Neural progenitor cell (in vitro differentiated cells): ENCODE data around the gene UBR2. TPM values are rescaled to one million over a fixed set of nuclear protein-coding genes. Genes with fewer than 3 reads are reported as not detected.
A peak's percentile ranks its signal among the peaks of the same experiment; 100 is the strongest.

Source experiments
- DNase-seq: peaks from one replicate; pipeline ENCODE4 v3.0.0-alpha.2; 2016; ENCODE audit warnings: low spot score
- H2AFZ ChIP-seq: fragments of 200-600 bp; sonication (generic); replicated peaks from 2 replicates; pipeline ENCODE4 v1.6.1; 2016; ENCODE audit warnings: antibody characterized with exemption
- H3F3A ChIP-seq: fragments of 200-600 bp; sonication (generic); 2 replicates; pipeline ENCODE4 v1.6.1; 2016; ENCODE audit warnings: antibody characterized with exemption, low read depth
- H3K27ac ChIP-seq: fragments of 200-600 bp; sonication (generic); 2 replicates; pipeline ENCODE4 v1.5.1; 2016; ENCODE audit warnings: mild to moderate bottlenecking
- H3K27me3 ChIP-seq: fragments of 200-600 bp; sonication (generic); 2 replicates; pipeline ENCODE4 v1.6.1; 2016; ENCODE audit warnings: mild to moderate bottlenecking, moderate library complexity
- H3K36me3 ChIP-seq: fragments of 200-600 bp; sonication (generic); 2 replicates; pipeline ENCODE4 v1.5.1; 2016
- H3K4me1 ChIP-seq: fragments of 200-600 bp; sonication (generic); 2 replicates; pipeline ENCODE4 v1.6.1; 2016; ENCODE audit warnings: mixed run types
- H3K4me2 ChIP-seq: fragments of 200-600 bp; sonication (generic); 2 replicates; pipeline ENCODE4 v1.6.1; 2016
- H3K4me3 ChIP-seq: fragments of 200-600 bp; sonication (generic); 2 replicates; pipeline ENCODE4 v1.5.1; 2016
- H3K79me2 ChIP-seq: fragments of 200-600 bp; sonication (generic); 2 replicates; pipeline ENCODE4 v1.6.1; 2016; ENCODE audit warnings: low read depth
- H3K9ac ChIP-seq: fragments of 200-600 bp; sonication (generic); 2 replicates; pipeline ENCODE4 v1.6.1; 2016
- H3K9me3 ChIP-seq: fragments of 200-600 bp; sonication (generic); 2 replicates; pipeline ENCODE4 v1.5.1; 2016; ENCODE audit warnings: low read depth
- H4K20me1 ChIP-seq: fragments of 200-600 bp; sonication (generic); 2 replicates; pipeline ENCODE4 v1.6.1; 2016; ENCODE audit warnings: low read depth
- H3K27ac Mint-ChIP-seq: 3 replicates; pipeline ENCODE4 v1.8.0; 2021; ENCODE audit warnings: mixed read lengths
- H3K27me3 Mint-ChIP-seq: 2 replicates; pipeline ENCODE4 v1.8.0; 2022; ENCODE audit warnings: low read depth, mild to moderate bottlenecking, inconsistent platforms, moderate library complexity, mixed read lengths; ENCODE audit not compliant: insufficient read depth
- H3K36me3 Mint-ChIP-seq: 3 replicates; pipeline ENCODE4 v1.8.0; 2021; ENCODE audit warnings: mixed read lengths
- H3K4me1 Mint-ChIP-seq: 3 replicates; pipeline ENCODE4 v1.8.0; 2021; ENCODE audit warnings: mixed read lengths
- H3K4me3 Mint-ChIP-seq: 3 replicates; pipeline ENCODE4 v1.8.0; 2021; ENCODE audit warnings: mild to moderate bottlenecking, moderate library complexity, mixed read lengths
- H3K9me3 Mint-ChIP-seq: 3 replicates; pipeline ENCODE4 v1.8.0; 2020; ENCODE audit warnings: mixed read lengths
- EZH2 ChIP-seq: fragments of 200-600 bp; sonication (generic); IDR thresholded peaks from 2 replicates; pipeline ENCODE4 v1.6.1; 2017; ENCODE audit warnings: antibody characterized with exemption, mild to moderate bottlenecking, moderate library complexity
- EZH2phosphoT487 ChIP-seq: fragments of 200-600 bp; sonication (generic); IDR thresholded peaks from 2 replicates; pipeline ENCODE4 v1.6.1; 2017; ENCODE audit warnings: antibody characterized with exemption
- total RNA-seq: library from RNA; depleted of rRNA; stranded (reverse); fragments of >200 nt; gene quantifications from 2 replicates; pipeline ENCODE4 v1.2.3, GENCODE V29; 2015; ENCODE audit warnings: low replicate concordance
- TF ChIP-seq, protein P1 (sequence below): fragments of 200-600 bp; sonication (generic); IDR thresholded peaks from 2 replicates; pipeline ENCODE4 v1.5.1; 2017; ENCODE audit warnings: antibody characterized with exemption, mild to moderate bottlenecking

UBR2 gene
- total RNA-seq, 1 donor from 2014 or later = 34.7 TPM

DNA sequence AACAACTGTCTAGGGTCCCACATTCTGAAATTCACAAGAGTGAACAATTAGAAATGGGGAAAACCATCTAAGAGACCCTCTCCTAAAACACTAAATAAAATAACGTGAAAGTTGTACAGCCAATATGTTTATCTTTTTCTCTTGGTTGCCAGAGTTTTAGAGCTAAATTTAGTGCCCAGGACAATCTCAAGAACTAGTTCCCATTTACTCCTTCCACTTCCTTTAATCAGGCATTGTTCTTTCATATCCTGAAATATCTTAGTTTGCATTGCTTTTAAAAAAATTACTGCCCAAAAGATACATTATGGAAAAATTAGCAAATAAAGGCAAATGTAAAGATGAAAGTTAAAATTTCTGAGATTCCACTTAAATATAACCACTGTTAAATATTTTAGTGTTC, 33.1 kb upstream of the UBR2 start:
- Mint-ChIP-seq H3K36me3 (no peaks in the 10 kb centered on the region), H3K4me1 (no peaks in the 10 kb centered on the region), H3K9me3 (no peaks in the 10 kb centered on the region), H3K27me3 (peaks cover 2% of the 10 kb centered on the region), H3K4me3 (no peak overlapping the region), H3K27ac (no peak overlapping the region)
- Histone ChIP-seq H3K27ac (no peak overlapping the region), H3K4me3 (no peak overlapping the region), H3K79me2 (no peaks in the 10 kb centered on the region), H4K20me1 (no peaks in the 10 kb centered on the region), H3K36me3 (no peaks in the 10 kb centered on the region), H3K4me2 (no peak overlapping the region), H2AFZ (no peak overlapping the region), H3K27me3 (no peaks in the 10 kb centered on the region), H3K9ac (no peak overlapping the region), H3K9me3 (no peaks in the 10 kb centered on the region), H3F3A (peaks cover 4% of the 10 kb centered on the region), H3K4me1 (no peaks in the 10 kb centered on the region)
- no peak for TF ChIP-seq EZH2
- TF ChIP-seq, protein P1, sequence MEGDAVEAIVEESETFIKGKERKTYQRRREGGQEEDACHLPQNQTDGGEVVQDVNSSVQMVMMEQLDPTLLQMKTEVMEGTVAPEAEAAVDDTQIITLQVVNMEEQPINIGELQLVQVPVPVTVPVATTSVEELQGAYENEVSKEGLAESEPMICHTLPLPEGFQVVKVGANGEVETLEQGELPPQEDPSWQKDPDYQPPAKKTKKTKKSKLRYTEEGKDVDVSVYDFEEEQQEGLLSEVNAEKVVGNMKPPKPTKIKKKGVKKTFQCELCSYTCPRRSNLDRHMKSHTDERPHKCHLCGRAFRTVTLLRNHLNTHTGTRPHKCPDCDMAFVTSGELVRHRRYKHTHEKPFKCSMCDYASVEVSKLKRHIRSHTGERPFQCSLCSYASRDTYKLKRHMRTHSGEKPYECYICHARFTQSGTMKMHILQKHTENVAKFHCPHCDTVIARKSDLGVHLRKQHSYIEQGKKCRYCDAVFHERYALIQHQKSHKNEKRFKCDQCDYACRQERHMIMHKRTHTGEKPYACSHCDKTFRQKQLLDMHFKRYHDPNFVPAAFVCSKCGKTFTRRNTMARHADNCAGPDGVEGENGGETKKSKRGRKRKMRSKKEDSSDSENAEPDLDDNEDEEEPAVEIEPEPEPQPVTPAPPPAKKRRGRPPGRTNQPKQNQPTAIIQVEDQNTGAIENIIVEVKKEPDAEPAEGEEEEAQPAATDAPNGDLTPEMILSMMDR = no peak
- TF ChIP-seq EZH2phosphoT487 = no peak
- DNase-seq = no peak

DNA sequence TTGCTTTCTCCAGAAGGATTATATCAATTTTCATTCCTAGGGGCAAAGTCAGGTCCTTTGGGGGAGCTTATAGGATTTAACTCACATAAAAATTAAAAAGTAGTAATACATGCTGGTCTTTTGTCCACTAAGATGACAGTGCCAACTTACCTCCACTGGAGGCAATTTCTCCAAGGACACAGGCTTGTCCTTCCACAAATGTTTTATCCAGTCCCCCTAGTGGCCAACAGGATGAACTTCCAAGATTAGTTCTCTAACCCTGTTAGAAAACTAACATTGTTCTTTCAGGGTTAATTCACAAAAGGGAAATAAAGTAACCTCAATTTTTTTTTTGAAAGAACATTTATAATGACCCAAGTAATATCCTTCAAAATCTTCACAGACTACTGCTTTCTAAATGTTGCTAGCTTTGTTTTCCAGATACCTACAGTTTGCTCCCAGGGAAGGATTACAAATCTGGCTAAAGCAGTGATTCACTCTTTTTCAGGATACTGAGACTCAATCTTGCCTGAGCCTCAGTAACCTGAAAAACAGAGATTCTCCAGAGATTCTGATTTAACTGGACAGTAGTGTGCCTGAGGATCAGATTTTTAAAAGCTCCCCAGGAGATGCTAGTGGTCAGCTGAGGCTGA, 31.7 kb upstream of the UBR2 start:
- Mint-ChIP-seq H3K4me3 (no peak overlapping the region), H3K36me3 (no peaks in the 10 kb centered on the region), H3K27me3 (no peaks in the 10 kb centered on the region), H3K4me1 (no peaks in the 10 kb centered on the region), H3K9me3 (no peaks in the 10 kb centered on the region), H3K27ac (no peak overlapping the region)
- peak overlapping the region; percentile 71 for H2AFZ ChIP-seq
- peak; percentile 77 for DNase-seq
- H3K4me2 ChIP-seq = no peak overlapping the region
- TF ChIP-seq EZH2 (no peak), EZH2phosphoT487 (no peak)
- TF ChIP-seq, protein P1 = peak; percentile 95
- H3K9me3 ChIP-seq = no peaks in the 10 kb centered on the region
- H3K27ac ChIP-seq = no peak overlapping the region
- H3K9ac ChIP-seq = no peak overlapping the region
- H3K4me3 ChIP-seq = no peak overlapping the region
- H3K4me1 ChIP-seq = no peaks in the 10 kb centered on the region
- H3F3A ChIP-seq = peaks cover 4% of the 10 kb centered on the region
- H3K36me3 ChIP-seq = no peaks in the 10 kb centered on the region
- no peaks in the 10 kb centered on the region for H3K79me2 ChIP-seq
- no peaks in the 10 kb centered on the region for H4K20me1 ChIP-seq
- no peaks in the 10 kb centered on the region for H3K27me3 ChIP-seq

DNA sequence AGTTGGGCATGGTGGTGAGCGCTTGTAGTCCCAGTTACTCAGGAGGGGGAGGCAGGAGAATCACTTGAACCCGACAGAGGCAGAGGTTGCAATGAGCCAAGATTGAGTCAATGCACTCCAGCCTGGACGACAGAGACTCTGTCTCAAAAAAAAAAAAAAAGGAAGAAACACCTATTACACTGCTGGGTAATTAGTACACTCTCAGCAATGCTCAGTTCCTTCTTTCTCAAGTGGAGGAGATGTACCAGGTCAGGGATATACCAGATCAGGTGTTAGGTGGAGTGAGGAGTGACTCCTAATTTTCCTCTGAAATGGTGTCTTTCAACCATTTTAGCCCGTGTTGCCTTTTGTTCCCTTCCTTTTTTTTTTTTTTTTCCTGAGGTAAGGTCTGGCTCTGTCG, 30.0 kb upstream of the UBR2 start:
- Mint-ChIP-seq H3K27ac (no peak overlapping the region), H3K27me3 (no peaks in the 10 kb centered on the region), H3K4me1 (no peaks in the 10 kb centered on the region), H3K36me3 (no peaks in the 10 kb centered on the region), H3K4me3 (no peak overlapping the region), H3K9me3 (no peaks in the 10 kb centered on the region)
- H3K9ac ChIP-seq = no peak overlapping the region
- no peak for DNase-seq
- H4K20me1 ChIP-seq = no peaks in the 10 kb centered on the region
- H3K9me3 ChIP-seq = no peaks in the 10 kb centered on the region
- H3K27me3 ChIP-seq = no peaks in the 10 kb centered on the region
- no peak overlapping the region for H2AFZ ChIP-seq
- no peak overlapping the region for H3K4me2 ChIP-seq
- H3K36me3 ChIP-seq = no peaks in the 10 kb centered on the region
- H3F3A ChIP-seq = peaks cover 4% of the 10 kb centered on the region
- no peak overlapping the region for H3K4me3 ChIP-seq
- no peak overlapping the region for H3K27ac ChIP-seq
- TF ChIP-seq EZH2phosphoT487 = no peak
- no peaks in the 10 kb centered on the region for H3K4me1 ChIP-seq
- no peaks in the 10 kb centered on the region for H3K79me2 ChIP-seq

DNA sequence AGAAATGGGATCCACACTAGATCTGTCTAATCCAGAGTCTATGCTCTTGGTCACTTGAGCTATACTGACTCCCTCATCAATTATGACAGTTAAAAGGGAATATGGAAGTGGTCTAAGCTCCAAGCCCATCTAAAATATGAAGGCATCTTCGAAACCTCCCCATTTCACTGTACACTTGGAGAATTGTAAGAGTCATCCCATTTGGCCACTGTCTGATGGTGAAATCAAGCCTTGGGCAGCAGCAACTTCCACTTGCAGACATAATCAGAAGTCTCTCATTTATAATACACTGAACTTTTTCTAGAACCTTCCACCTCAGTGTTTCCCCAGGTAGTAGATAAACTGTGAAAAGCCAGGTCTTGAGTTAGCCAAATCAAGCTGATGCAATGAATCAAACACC, 26.3 kb upstream of the UBR2 start:
- H3K27me3 ChIP-seq = no peaks in the 10 kb centered on the region
- Mint-ChIP-seq H3K4me1 (no peaks in the 10 kb centered on the region), H3K9me3 (no peaks in the 10 kb centered on the region), H3K27ac (no peak overlapping the region), H3K27me3 (no peaks in the 10 kb centered on the region), H3K4me3 (no peak overlapping the region), H3K36me3 (no peaks in the 10 kb centered on the region)
- no peaks in the 10 kb centered on the region for H4K20me1 ChIP-seq
- no peak overlapping the region for H3K4me3 ChIP-seq
- no peak overlapping the region for H3K27ac ChIP-seq
- no peak overlapping the region for H3K9ac ChIP-seq
- H3F3A ChIP-seq = no peaks in the 10 kb centered on the region
- H3K4me1 ChIP-seq = no peaks in the 10 kb centered on the region
- DNase-seq = no peak
- H3K9me3 ChIP-seq = no peaks in the 10 kb centered on the region
- no peaks in the 10 kb centered on the region for H3K36me3 ChIP-seq
- no peaks in the 10 kb centered on the region for H3K79me2 ChIP-seq
- no peak overlapping the region for H3K4me2 ChIP-seq
- H2AFZ ChIP-seq = no peak overlapping the region
- TF ChIP-seq EZH2 = no peak
- TF ChIP-seq, protein P1 = no peak
- TF ChIP-seq EZH2phosphoT487 = no peak
